HEK293T (cell line): ENCODE data around the gene MYO18A.

ENCODE experiments used
- ARNT ChIP-seq: fragments of 450-650 bp; IDR thresholded peaks from 2 replicates; pipeline ENCODE4 v1.6.1; 2017; ENCODE audit warnings: mild to moderate bottlenecking
- ELF4 ChIP-seq: fragments of 450-650 bp; IDR thresholded peaks from 2 replicates; pipeline ENCODE4 v1.6.1; 2017; ENCODE audit warnings: antibody characterized with exemption
- FOXM1 ChIP-seq: fragments of 450-650 bp; IDR thresholded peaks from 2 replicates; pipeline ENCODE4 v1.6.1; 2017; ENCODE audit warnings: mild to moderate bottlenecking, borderline replicate concordance
- LEF1 ChIP-seq: fragments of 450-650 bp; IDR thresholded peaks from 2 replicates; pipeline ENCODE4 v1.6.1; 2017; ENCODE audit warnings: mild to moderate bottlenecking, borderline replicate concordance
- PKNOX1 ChIP-seq: fragments of 450-650 bp; IDR thresholded peaks from 2 replicates; pipeline ENCODE4 v1.6.1; 2016
- SP1 ChIP-seq: fragments of 450-650 bp; IDR thresholded peaks from 2 replicates; pipeline ENCODE4 v1.6.1; 2017
- SUZ12 ChIP-seq: fragments of 450-650 bp; IDR thresholded peaks from 2 replicates; pipeline ENCODE4 v1.6.1; 2016; ENCODE audit warnings: mild to moderate bottlenecking
- TARDBP ChIP-seq: fragments of 450-650 bp; IDR thresholded peaks from 2 replicates; pipeline ENCODE4 v1.6.1; 2016

GRCh38 chr17:29123111-29123510 lies 57.1 kb downstream of the MYO18A start:
- no peak for TF ChIP-seq LEF1
- TF ChIP-seq ELF4, result no peak
- no peak for TF ChIP-seq PKNOX1
- no peak for TF ChIP-seq SUZ12
- no peak for TF ChIP-seq FOXM1
- no peak for TF ChIP-seq TARDBP
- TF ChIP-seq SP1, result no peak
- no peak for TF ChIP-seq ARNT
